Progenitor cell of endocrine pancreas (in vitro differentiated cells): Measurements from ENCODE around the gene RAX. TPM values are rescaled to one million over a fixed set of nuclear protein-coding genes. Genes with fewer than 3 reads are reported as not detected.
A peak's percentile ranks its signal among the peaks of the same experiment; 100 is the strongest.

Source experiments
- DNase-seq: peaks from one replicate; pipeline ENCODE4 v3.0.0; 2021; ENCODE audit warnings: low spot score; ENCODE audit not compliant: unreplicated experiment
- H3K27ac Mint-ChIP-seq: 2 replicates; pipeline ENCODE4 v1.8.0; 2021; ENCODE audit warnings: mild to moderate bottlenecking, moderate library complexity, mixed read lengths
- H3K27me3 Mint-ChIP-seq: 2 replicates; pipeline ENCODE4 v1.8.0; 2021; ENCODE audit warnings: mixed read lengths
- H3K36me3 Mint-ChIP-seq: 2 replicates; pipeline ENCODE4 v1.8.0; 2022; ENCODE audit warnings: mixed read lengths; ENCODE audit not compliant: insufficient read depth
- H3K4me1 Mint-ChIP-seq: 2 replicates; pipeline ENCODE4 v1.8.0; 2021; ENCODE audit warnings: low read depth, mixed read lengths
- H3K4me3 Mint-ChIP-seq: 2 replicates; pipeline ENCODE4 v1.8.0; 2021; ENCODE audit warnings: low read depth, mild to moderate bottlenecking, moderate library complexity, mixed read lengths
- H3K9me3 Mint-ChIP-seq: 2 replicates; pipeline ENCODE4 v1.8.0; 2021; ENCODE audit warnings: low read depth, mixed read lengths
- long read RNA-seq: library from polyadenylated mRNA; unstranded; transcript quantifications from one replicate; pipeline ENCODE4 v2.0.0, GENCODE V29; 2020
- total RNA-seq: library from RNA; stranded (reverse); gene quantifications from 2 replicates; pipeline ENCODE4 v1.2.1, GENCODE V29; 2021
- TF ChIP-seq, protein P1 (sequence below): fragments of 200-600 bp; sonication (generic); IDR thresholded peaks from one replicate; pipeline ENCODE4 v1.5.0; 2021; ENCODE audit warnings: antibody characterized with exemption, mild to moderate bottlenecking; ENCODE audit not compliant: unreplicated experiment

The RAX gene
- not detected in 2 replicates for total RNA-seq
- long read RNA-seq: 0 reads

DNA sequence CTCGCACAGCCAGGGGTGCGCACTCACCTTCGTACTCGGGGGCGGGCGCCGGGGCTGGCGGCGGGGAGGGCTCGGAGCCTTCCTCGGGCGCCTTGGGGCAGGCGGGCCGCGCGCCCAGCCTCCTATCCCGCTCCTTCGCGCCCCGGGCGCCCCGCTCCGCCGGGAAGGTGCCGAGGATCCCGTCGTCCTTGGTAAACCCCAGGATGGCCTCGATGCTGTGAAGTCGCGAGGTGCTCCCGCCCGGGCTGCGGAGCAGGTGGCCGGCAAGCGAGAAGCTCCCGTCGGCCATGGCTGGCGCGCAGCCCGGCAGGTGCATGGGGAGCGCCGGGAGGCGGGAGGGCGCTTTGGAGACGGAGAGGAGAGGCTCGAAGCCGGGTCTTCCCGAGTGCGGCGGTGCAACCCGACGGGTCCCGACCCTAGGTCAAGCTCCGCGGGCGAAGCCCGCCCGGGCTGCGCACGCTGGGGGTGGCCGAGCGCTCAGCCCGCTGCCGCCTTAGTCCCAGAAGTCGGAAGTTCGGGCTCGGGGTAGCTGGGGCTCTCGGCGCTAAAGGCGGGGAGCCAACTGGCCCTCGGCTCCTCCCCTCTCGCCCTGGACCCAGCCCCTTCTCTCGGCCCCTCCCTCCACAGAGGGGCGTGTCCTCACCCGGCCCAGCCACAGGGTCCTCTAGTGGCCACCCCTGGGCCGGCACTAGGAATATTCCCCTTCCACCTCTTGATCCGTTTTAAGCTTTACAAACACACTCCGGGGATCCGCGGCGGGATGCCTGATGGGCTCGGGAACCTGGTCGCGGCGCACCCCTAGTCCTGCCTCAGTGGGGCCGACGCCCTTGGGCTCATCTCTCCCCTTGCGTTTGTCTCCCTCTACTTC, at the start of gene RAX:
Gene RAX, minus strand, starts transcription at position 564 of the 868 bp plus-strand sequence. Its CDS starts 248 bp downstream, at position 316.
- Mint-ChIP-seq H3K36me3 (no peaks in the 10 kb centered on the region), H3K4me3 (peak within 1 kb of the TSS; percentile 55), H3K27me3 (peaks cover 86% of the 10 kb centered on the region), H3K27ac (no peak within 1 kb of the TSS), H3K9me3 (no peaks in the 10 kb centered on the region), H3K4me1 (peaks cover 3% of the 10 kb centered on the region)
- TF ChIP-seq, protein P1, sequence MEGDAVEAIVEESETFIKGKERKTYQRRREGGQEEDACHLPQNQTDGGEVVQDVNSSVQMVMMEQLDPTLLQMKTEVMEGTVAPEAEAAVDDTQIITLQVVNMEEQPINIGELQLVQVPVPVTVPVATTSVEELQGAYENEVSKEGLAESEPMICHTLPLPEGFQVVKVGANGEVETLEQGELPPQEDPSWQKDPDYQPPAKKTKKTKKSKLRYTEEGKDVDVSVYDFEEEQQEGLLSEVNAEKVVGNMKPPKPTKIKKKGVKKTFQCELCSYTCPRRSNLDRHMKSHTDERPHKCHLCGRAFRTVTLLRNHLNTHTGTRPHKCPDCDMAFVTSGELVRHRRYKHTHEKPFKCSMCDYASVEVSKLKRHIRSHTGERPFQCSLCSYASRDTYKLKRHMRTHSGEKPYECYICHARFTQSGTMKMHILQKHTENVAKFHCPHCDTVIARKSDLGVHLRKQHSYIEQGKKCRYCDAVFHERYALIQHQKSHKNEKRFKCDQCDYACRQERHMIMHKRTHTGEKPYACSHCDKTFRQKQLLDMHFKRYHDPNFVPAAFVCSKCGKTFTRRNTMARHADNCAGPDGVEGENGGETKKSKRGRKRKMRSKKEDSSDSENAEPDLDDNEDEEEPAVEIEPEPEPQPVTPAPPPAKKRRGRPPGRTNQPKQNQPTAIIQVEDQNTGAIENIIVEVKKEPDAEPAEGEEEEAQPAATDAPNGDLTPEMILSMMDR: peak; percentile 59
- DNase-seq: peak; percentile 60

DNA sequence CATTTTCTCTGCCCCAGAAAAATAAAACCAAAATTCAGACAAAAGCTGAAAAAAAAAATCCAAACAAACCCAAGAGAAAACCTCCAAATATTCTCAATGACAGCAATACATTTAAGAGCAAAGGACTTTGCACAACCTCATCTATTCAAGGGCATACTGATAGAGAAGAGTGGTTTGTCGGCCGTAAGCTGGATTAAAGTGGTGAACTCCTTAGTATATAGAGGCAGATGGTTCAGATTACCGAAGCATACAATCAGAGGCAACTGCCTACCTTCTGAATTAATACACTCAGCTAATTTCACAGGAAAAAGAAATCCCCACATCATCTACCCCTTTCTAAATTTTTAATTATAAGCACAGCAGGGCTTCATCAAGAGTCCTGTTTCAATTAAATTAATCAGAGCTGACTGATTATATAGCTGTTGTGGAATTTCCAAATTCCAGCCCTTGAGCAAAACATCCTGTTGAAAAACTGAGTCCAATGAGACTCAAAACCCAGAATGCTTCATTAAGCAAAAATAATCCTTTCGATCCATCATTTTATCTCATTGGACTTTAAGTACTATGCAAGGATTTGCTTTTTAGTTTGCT, 45.3 kb upstream of the RAX start, which contains the start of gene CPLX4:
Gene CPLX4, minus strand, starts transcription at position 190 of the 591 bp plus-strand sequence. Its CDS starts 187 bp downstream, at position 3.
- Mint-ChIP-seq H3K36me3 (no peaks in the 10 kb centered on the region), H3K27me3 (peaks cover 16% of the 10 kb centered on the region), H3K4me3 (no peak within 1 kb of the TSS), H3K4me1 (peaks cover 11% of the 10 kb centered on the region), H3K27ac (no peak within 1 kb of the TSS), H3K9me3 (no peaks in the 10 kb centered on the region)
- TF ChIP-seq, protein P1: no peak
- no peak for DNase-seq

DNA sequence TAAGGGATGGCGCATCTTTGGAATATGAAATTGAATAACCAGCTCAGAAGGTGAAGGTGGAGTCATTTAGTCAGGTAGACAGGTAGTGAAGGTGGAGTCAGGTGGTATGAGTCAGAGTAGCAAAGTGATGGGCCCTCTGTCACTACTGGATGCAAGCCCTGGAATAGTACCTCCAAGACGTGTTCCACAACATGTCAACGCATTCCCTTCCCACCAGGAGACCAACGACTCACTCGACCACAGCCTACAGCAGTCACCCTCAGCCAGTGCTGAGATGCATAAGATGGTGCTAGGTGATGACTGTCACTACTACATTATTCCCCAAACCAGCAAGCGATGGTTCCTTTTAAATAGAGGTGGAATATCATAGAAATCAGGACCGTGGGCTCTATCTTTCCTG, 38.4 kb upstream of the RAX start:
- Mint-ChIP-seq H3K9me3 (no peaks in the 10 kb centered on the region), H3K27me3 (peaks cover 49% of the 10 kb centered on the region), H3K4me1 (peaks cover 5% of the 10 kb centered on the region), H3K4me3 (no peak overlapping the region), H3K36me3 (no peaks in the 10 kb centered on the region), H3K27ac (no peak overlapping the region)
- DNase-seq: no peak
- TF ChIP-seq, protein P1: no peak

DNA sequence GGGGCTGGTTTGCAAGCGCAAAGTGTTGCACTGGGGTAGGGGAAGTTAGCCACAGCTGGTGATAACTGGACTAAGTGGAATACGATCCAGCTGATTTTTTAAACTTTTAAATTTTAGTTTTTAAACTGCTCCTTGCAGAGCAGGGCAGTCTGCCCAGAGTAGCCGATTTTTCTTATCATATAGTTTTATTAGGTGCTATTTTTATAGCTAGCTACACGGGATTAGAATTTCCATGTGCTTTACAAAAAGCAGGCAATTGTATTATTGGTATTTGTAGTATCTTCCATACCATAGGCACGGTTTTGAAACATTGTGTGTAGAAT, 35.6 kb upstream of the RAX start:
- Mint-ChIP-seq H3K4me3 (peak overlapping the region; percentile 37), H3K27me3 (peaks cover 64% of the 10 kb centered on the region), H3K4me1 (no peaks in the 10 kb centered on the region), H3K9me3 (no peaks in the 10 kb centered on the region), H3K36me3 (no peaks in the 10 kb centered on the region), H3K27ac (no peak overlapping the region)
- no peak for DNase-seq
- TF ChIP-seq, protein P1: no peak

DNA sequence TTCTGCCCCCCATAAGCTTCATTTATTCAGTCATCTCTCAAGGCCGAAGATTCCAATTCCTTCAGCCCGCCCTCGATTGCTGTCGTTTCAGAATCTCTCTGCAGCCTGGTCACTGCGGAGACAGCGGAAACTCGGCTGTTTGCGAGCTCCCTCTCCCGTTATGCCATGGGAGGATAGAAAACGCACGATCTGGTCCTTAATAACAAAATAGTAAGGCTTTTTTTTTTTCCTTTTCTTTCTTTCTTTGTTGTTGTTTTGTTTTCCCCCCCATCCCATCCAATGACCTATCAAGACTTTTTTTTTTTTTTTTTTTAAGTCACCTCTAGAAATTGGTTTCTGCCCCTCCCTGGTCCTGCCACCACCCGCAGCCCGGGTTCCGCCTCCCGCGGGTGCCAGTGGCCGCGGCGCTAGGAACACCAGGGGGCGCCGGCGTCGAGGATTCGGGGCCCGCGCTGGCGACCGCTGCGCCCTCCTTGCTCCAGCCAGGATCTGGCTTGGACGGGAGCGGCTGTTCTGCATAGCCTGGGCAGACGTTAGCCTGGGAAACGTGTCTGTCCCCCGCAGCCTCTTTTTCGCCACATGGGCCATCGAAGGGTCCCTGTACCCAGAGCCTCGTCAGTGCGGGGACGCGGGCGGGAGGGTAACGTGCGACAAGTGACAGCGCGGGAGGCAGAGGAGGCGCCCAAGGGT, 35.1 kb upstream of the RAX start:
- TF ChIP-seq, protein P1: peak; percentile 90
- H3K27me3 Mint-ChIP-seq: peaks cover 62% of the 10 kb centered on the region
- H3K9me3 Mint-ChIP-seq: no peaks in the 10 kb centered on the region
- no peak overlapping the region for H3K27ac Mint-ChIP-seq
- DNase-seq: peak; percentile 79
- H3K4me3 Mint-ChIP-seq: peak overlapping the region; percentile 37
- no peaks in the 10 kb centered on the region for H3K36me3 Mint-ChIP-seq
- H3K4me1 Mint-ChIP-seq: no peaks in the 10 kb centered on the region
